NCI-H82 treated with DMSO at 0.1 percent for 48 hours (cell line): ENCODE data around the gene CCDC183.
"Not testable (repeated sequence)": the region's sequence is repeated elsewhere in the genome, so short reads cannot be mapped to it uniquely, and the experiment has no call there.

Source experiments
- DNase-seq: peaks from one replicate; lab custom pipeline; 2025; ENCODE audit not compliant: unreplicated experiment; lab: John Stamatoyannopoulos, UW

Gene CCDC183

DNA sequence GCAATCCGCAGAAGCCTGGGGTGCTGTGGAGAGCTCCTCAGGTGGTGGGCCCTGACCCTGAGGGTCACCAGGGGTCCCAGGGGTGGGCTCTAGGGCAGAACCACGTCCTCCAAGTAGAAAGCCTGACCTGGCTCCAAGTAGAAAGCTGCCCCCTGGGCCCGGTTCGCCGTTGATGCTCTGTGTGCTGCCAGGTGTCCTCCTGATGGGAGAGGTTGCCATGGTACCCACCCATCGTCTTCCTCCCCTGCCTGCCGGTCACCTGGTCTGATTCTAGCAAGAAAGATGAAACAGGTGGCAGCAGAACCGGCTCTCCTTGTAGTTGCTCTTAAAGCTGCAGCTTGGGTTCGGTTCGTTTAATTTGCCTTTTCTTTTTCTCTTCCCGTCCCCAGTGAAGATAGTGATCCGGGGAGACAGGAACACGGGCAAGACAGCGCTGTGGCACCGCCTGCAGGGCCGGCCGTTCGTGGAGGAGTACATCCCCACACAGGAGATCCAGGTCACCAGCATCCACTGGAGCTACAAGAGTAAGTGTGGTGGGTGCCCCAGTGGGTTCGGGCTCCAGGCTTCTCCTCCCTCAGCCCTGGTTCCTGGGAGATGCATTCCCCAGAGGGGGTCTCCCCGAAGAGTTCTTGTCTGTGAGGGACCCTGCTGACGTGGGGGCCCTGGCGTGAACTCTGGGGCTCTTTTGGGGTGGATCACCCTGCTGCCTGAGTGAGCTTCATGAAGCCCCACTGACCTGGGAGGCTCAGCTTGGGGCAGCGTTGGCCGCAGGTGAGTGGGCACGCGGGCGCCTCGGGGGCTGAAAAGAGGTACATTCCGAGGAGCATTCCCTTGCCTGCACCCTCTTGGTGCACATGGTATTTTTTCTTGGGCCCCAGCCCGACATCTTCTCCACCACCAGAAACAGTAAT is 27.3 kb downstream of the CCDC183 start:
- DNase-seq: no peak

DNA sequence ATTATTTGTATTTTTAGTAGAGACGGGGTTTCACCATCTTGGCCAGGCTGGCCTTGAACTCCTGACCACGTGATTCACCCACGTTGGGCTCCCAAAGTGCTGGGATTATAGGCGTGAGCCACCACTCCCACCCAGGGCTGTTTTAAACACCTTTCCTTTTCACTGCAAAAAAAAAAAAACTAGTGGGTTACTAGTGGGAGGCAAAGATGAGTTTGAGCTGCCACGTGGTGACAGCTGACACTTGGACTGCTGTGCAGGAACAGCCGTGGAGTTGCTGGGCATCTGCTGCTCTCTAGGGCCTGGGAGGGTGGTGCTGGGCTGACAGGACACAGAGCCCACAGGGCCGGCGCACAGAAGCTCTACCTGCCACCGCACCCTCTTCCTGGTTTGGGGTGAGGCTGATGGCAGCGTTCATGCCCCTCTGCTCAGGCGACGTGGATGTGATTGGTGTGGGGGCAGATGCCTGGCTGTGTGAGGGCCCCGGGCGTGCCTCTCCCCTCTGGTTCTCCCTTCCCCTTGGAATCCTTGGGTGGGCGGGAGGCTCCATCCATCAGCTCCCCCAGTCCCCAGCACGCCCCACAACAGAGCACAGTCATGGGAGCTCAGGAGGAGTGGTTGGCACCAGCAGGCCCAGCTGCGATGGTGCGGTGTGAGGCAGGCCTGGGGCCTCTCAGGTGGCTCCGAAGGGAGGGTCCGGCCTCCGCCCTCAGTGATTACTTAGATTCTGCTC is 28.5 kb downstream of the CCDC183 start:
- no peak for DNase-seq

DNA sequence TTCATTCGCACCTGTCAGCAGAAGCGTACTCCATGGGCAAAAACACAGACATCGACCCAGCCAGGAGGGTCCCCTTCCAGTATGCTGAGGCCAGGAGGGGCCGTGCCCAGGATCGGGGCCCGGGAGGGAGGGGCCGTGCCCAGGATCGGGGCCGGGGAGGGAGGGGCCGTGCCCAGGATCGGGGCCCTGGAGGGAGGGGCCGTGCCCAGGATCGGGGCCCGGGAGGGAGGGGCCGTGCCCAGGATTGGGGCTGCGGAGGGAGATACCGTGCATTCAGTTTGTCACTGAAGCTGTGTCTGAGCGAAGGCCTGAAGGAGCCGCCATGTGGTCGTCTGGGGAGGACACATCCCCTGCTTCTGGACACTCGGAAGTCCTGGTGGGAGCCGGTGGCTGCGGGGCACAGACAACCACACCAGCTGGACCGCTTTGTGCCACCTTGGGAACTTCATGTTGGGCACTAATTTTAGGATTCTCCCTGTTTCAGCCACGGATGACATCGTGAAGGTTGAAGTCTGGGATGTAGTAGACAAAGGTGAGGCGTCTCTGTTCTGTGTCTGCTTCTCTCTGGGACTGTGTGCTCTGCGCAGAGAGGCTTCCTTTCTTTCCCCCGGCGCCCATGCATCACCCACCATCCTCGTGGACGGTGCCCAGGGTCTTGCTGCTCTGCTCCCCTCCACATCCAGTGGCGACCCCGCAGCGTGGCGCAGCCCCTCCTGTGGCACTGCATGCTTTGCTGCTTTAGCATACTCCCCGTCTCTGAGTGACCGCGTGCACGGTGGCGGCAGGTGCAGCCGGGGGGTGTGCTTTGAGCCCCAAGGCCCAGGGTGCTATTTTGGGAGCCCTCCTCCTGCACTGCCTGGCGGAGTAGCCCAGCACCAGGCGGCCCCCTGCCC is 29.4 kb downstream of the CCDC183 start:
- no peak for DNase-seq

DNA sequence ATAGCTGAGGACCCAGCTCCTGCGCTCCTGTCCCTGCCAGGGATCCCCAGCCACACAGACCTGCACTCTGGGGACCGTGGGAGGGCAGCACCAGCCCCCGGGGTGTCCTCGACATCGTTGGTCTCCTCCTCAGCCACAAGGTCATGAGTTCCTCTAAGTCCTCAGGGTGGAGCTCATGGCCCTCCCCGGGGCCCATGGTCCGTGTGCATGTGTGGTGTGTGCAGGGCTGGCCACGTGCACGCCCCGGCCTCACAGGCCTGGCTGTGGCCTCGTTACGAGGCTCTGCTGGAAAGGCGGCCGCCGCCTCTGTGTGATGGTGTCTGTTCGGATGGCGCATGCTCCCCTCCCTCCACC is 30.0 kb downstream of the CCDC183 start:
- DNase-seq: no peak

DNA sequence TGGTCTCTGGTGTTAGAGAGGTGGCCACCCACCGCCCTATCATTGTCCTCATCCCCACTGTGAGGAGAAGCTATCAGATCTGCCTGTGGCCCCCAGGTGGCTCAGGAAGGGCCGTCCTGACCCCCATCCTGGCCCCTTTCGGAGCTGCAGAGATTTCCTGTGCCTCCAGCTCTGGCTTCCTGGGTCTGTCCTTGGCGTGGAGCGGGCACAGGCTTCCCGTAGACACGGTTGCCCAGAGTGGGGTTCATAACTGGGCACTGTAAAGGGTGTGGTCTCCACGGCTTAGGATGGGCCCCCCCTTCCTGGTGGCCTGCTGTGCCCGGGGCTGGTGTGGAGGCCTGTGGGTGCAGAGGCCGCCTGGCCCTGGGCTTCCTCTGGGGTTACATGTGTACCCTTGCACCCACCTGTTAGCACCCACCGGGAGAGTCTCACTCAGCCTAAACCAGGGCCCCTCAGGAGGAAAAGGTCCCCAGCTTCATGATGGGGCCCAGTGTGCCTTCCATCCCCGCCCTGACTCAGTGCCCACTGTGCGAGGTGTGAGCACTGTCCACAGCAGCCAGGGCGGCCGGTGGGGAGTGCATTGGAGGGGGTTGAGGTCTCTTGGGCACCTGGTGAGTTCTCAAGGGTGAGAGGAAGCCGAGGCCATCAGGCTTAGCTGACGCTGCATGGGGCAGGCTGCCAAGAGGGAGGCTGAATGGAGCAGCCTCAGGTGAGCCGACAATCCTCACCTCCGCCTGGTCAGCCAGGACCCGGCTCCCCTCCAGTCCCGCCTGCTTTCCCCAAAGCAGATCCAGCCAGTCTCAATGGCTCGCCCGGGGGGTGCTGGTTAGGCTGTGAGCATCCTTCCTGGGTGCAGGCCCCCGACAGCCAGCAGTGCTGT is 30.8 kb downstream of the CCDC183 start:
- no peak for DNase-seq

DNA sequence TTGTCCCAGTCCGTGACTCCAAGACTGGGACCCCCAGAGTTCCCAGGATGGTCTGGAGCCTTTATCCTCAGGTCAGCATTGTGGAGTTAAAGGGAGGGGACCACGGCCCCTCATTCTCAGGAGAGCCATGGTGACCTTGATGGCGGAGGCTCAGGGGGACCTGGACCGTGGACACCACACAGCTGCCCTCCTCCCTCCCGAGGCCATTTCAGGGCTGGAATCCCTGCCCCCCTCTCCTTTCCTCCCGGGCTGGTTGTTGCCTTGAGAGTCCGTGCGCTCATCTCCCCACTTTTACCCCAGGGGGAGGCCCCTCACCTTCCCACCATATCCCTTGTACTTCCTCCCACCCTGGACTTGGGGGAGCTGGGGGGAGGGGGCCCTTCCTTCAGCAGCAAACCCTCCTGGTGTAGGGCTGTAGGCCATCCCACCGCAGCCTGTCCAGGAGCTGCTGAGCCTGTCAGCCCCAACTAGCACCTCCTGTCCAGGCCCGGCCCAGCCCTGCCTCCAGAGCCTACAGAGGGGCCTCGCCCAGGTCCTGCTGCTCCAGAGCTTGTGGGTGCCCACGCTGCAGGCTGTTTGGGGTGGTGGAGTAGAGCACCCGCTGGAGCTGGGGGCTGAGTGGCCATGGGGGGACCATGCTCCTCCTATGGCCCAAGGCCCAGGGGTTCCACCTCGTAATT is 31.8 kb downstream of the CCDC183 start:
- DNase-seq: no peak

DNA sequence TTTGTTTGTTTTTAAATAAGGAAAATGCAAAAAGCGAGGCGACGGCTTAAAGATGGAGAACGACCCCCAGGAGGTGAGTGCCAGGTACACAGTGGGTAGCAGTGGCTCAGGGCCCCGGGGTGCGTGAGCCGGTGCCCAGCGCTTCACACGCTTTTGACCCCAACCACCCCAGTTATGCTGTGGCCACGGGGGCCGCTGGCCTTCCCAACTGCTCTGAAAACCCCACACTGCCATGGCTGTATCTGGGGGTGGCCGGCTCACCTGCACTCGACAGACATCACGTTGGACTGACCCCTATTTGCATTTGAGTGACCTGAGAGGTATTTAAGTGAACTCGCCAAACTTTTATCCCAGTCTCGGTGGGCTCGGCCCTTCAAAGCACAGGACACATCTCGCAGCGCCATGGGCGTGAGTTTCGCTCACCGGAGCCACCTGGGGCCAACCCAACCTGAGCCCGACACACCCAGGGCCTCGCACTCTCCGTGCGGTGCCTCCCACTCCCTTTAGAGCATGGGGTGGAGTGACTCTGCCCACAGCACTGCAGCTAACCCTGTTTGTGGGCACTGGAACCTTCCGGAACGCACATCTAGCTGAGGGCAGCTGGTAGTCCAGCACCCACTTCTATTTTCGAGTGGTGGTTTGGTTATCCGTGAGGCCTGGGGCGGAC is 32.5 kb downstream of the CCDC183 start:
- no peak for DNase-seq

DNA sequence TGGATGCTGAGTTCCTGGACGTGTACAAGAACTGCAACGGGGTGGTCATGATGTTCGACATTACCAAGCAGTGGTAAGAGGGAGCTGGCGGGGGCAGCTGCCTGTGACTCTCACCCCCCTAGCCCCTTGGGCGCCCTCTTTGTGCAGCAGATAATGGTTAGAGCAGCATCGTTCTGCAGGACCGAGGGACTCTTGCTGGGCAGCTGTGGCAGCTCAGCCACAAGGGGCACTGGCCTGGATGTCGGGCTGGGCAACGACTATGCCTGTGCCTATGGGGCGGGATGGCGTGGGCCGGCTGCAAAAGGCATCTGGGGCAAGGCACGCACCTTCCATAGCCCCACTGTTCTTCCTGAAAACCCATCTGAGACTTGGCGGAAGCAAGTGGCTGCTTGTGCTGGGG is 33.3 kb downstream of the CCDC183 start:
- no peak for DNase-seq

DNA sequence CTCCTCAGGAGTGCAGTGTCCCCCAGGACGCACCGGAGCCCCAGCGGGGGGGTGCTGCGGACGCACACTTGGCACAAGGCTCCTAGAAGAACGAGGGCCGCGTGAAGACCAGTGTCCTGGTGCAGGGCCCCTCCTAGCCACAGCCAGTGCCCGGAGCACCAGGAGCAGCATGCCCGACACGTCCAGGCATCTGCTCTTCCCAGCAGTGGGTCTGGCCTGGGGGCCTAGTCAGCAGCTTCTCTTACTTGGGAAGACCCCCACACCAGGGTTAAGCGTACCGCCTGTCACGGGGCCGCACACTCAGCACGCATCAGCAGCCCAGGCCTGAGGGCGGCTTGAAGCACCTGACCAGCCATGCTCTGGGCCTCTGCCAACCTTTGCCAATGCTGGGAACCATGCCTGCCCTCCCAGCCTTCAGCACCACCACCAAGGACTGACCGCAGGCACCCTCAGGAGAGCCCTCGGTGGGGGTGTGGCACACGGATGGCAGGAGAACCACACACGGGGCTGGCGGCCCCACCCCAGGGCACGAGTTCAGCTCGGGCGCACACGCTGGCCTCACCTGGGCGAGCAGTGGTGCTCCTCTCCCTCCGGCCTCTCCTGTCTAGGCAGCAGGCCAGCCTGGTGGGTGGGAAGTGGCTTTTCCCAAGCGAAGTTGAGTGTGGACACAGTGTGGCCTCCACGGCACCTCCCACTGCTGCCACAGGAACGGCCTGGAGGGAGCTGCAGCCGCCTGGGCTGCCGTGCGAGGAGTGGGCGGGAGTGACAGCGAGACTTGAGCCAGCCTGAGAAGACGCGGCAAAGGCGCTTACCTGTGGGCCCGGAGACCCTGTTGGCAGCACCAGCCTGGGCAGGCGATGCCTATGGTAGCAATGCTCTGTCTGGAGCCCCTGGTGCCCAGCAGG is 34.1 kb downstream of the CCDC183 start:
- no peak for DNase-seq

DNA sequence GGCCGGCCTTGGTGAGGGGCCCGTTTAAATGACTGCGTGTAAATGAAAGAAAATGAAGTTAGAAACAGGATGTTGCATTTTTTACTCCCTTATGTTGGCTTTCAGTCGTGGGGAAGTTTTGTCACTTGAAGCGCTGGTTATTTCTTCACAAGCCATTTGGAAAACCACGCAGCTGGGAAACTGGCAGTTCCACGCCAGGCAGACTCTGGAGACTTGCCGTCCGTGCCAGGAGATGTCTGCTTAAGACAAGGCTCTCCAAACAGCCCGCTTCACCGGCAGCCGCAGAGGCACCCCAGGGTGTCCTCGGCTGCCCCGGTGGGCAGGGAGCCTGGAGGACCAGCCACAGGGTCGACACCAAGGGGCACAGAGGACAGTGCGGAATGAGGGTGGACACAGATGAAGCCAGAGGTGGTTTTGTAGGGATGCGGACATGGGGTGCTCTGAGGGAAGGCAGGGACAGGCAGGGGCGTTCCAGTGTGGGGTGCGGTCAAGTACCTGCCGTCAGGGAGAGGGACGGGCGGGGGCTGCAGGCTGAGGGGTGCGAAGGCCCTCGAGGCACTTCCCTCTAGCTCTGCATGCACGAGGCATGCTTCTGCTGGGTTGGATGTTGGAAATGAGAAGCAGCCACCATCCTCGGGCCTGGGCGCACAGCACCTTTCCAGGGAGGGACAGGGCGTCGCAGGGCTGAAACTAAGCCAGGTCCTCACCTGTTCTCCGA is 35.0 kb downstream of the CCDC183 start:
- no peak for DNase-seq

DNA sequence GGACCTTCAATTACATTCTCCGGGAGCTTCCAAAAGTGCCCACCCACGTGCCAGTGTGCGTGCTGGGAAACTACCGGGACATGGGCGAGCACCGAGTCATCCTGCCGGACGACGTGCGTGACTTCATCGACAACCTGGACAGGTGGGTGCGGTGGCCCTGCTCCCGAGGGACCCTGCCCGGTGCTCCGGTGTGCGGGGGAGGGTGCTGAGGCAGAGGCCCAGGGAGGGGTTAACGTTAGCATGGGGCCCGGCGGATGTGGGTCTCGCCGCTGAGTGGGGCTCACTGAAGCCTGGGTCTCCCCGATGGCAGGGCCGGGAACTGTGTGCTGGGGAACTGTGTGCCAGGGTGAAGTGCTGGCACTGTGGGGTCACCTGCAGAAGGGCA is 35.6 kb downstream of the CCDC183 start:
- no peak for DNase-seq

DNA sequence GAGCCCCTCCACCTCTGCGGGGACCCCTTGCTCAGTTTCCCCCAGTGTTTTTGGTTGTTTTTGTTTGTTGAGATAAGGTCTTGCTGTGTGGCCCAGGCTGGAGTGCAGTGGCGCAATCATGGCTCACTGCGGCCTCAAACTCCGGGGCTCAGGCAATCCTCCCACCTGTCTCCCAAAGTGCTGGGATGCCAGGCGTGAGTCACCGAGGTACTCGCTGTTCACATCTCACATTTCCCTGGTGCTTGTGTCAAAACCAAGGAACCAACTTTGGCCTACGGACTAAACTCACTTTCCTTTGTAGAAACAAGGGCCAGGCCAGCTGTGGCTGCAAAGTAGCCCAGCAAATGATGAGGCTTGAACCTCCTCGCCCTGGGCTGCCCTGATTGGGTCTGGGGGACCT is 36.4 kb downstream of the CCDC183 start:
- DNase-seq: no peak

DNA sequence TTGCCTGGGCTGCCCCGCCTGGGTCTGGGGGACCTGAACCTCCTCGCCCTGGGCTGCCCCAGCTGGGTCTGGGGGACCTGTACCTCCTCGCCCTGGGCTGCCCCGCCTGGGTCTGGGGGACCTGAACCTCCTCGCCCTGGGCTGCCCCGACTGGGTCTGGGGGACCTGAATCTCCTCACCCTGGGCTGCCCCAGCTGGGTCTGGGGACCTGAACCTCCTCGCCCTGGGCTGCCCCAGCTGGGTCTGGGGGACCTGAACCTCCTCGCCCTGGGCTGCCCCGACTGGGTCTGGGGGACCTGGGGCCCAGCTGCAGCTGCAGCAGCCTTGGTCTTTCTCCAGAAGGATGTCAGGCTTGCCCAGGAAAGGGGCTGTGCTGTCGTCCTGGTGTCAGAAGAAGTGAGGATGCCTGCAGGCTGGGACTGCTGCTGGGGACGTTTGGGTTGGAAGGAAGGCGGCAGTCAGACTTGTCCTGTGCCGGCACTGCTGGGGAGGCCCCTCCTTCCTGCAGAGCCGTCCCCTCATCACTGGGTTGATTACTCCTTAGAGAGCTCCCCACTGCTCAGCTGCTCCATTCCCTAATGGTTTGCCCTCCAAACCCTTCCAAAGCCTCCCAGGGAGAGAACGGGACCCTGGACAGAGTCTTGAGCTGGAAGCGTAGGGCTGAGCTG is 37.4 kb downstream of the CCDC183 start:
- not testable (repeated sequence) for DNase-seq

DNA sequence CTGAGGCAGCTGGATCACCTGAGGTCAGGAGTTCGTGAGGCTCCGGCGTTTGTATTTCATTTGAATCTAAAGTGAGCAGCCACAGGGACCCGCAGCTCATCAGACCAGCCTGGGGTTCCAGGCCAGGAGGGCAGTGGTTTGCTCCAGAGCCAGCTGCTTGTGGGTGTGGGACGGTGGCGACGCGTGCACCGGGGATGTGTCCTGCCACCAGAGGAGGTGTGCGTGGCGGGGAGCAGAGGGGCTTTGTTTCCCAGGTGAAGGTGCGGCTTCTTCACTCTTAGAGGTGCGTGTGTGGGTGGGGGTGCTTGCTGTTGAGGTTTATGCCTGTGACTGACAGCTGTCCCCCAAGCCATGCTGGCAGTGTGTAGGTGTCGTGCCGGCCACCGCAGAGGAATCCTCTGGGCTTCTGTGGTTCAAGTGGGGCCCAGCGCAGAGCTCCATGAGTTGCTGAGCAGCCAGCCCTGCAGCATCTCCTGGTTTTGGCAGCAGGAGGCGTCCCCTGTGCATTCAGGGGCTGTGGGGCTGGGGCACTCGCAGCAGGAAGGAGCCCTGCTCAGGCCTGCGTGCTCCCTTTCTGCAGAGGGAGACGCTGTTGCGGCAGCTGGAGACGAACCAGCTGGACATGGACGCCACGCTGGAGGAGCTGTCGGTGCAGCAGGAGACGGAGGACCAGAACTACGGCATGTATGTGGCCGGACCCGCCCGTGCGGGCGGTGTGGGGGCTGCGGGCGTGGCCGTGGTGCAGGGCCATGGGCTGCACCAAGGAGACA is 39.2 kb downstream of the CCDC183 start:
- DNase-seq: no peak

DNA sequence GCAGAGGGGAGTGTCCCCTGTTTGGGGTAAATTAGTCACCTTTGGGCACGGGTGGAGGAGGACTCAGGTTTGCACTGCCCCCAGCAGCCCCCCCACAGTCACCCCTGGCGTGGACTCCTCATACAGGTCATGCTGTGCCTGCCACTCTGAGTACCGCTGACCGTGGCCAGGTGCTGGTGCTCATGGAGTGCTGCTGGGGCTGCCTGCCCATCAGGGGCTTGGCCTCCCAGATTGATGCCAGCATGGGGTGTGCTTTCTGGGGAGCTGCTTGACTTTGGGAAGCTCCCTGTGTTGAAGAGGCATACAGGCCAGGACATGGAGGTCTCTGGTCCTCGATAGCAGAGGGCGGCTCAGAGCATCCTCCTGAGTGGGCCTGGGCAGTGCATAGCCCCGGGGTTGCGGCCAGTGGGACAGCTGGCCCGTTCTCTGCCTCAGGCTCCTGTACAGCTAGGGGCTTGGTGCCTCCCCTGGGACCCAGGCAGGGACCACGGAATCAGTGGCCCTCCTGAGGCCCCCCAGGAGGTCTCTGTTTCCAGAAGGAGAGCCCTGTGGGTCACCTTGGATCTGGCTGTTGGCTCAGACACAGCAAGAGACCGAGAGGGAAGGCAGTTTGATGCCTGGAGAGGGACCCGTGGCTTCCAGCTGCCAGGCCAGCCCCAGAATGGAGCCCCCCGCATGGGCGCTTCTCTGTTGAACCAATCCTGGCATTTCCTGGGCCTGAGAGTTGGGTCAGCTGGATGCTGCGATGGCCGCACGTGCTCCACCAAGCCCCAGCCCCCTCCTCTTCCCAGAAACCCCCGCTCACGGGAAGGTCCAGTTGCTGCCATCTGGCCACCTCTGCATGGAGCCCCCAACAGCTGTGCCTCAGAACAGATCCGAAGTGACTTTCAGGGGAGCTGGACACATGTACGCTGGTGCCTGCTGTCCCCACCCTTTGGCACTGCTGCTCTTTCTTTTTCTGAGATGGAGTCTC is 40.1 kb downstream of the CCDC183 start:
- no peak for DNase-seq
